Activated naive CD8-positive, alpha-beta T cell treated with anti-CD3 and anti-CD28 coated beads, Interleukin-2, amount 50 U/mL, for 16 hours (primary cell): ENCODE measurements around the gene TCF7.

Experiments used
- DNase-seq: peaks from one replicate; pipeline ENCODE4 v3.0.0-alpha.2; 2020; ENCODE audit warnings: low read depth, low spot score

The TCF7 gene

GRCh38 chr5:134113902-134114875 lies at the start of gene TCF7:
Gene TCF7 (plus strand): TSS chr5:134114681. CDS start chr5:134114907, 226 bp downstream.
- no peak for DNase-seq

DNA sequence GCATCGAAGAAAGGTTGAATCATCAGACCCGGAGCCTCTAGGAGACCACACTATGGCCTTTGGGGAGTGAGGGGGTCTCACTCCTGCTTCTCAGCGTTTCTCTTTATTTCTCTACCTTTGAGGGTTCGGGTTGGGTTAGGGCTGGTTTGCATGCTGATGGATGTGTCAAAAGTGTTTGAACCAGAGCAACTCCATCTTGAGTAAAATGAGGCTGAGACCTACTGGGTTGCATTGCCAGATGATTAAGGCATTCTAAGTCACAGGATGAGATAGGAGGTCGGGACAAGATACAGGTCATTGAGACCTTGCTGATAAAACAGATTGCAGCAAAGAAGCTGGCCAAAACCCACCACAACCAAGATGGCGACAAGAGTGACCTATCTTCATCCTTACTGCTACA lies 44.9 kb upstream of the TCF7 start:
- DNase-seq: no peak

DNA sequence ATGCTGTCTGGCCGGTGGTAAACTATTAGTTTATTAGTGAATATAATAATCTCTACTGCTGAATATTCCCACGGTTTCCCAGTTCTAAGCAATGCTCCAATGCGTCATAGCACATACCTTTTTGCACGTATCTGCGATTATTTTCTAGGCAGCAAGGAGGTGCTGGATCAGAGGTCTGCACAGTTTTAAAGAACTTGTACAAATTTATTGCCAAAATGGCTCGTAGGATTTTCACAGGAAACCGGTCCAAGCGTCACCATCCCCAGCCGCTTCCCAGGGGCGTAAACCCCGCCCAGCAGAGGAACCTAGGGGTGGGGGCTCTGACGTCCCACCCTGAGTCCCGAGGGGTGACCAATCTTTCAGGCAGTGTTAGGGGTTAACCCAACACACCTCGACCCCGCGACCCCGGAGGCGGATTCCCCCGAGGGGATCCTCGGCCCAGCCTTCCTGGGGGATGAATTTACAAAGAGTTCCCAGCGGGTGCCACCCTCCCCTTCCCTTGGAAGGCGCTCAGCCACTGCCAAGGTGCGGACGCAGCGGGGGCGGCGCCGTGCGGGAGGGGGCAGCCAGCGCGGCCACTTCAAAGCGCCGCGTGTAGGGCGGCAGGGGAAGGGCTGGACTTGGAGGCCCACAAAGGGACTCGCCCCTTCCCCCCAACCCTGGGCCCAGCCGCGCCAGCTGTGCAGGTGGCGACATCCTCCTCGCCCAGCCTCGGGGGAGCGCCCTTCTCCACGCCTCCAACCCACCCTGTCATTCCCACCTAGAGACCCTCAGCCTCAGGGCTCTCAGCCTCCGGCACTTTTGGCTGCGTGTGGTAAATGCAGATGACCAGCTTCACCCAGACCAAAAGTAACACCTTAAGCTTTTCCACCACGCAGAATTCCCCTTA lies 43.5 kb upstream of the TCF7 start:
- no peak for DNase-seq

DNA sequence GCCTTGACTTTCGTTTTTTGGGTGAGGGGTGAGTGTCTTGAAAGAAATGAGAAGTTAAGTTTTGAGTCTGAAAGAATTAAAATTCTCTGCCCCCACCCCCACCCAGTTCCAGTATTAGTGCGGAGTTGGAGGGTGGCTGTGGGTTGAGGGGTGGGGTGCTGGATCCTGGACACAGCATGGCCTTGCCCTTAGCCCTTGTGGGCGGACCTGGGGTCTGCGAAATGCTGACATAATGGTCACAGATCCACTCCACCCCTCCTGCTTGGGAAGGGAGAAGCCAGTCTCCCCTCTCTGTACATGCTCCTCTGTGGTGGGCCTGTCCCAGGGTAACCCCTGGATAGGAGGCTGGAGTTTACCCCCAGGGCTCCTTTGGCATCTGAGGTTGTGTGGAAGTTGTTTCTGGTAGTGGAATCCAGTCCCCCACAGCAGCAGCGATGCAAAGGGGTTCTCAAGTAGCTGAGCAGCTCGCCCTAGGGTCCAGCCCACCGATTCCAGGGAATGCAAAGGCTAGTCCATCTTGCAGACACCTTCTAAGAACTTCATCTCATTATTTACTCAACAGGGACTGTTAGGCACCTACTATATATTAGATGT lies 42.8 kb upstream of the TCF7 start:
- DNase-seq: no peak

GRCh38 chr5:134072471-134073210 lies 41.8 kb upstream of the TCF7 start:
- no peak for DNase-seq

- DNase-seq: no peak
These were observed 41.1 kb upstream of the TCF7 start for GRCh38 chr5:134073404-134073803.

GRCh38 chr5:134075102-134075501 lies 39.4 kb upstream of the TCF7 start:
- DNase-seq: no peak

DNA sequence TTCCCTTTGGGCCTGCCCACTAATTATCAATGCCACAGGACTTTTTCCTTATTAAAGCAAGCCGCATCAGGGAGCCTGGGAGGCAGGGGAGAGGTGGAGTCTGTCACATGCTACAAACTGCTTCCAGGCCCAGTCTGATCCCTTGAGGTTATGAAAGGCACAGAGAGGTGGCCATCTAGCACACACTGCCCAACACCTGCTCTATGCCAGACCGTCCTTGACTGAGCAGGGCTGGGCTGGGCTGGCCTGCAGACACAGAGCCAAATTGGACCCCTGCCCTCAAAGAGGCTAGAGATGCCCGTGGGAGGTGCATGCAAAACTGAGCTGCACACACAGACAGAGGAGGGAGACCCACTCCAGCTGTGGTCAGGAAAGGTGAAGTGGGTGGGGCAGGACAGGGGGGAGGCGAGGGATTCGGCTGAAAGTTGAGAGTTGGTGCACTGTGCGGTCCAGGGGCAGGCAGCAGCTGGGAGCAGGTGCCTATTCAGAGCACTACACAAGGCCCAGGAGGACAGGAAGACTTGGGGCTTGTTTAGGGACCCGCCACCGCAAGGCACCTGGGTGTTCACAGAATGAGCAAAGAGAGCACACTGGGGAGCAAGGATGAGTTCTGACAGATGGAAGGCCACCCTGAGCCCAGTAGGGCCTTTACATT lies 36.4 kb upstream of the TCF7 start:
- no peak for DNase-seq

- peak; percentile 64 for DNase-seq
These were observed 34.5 kb upstream of the TCF7 start for GRCh38 chr5:134079748-134080581.

DNA sequence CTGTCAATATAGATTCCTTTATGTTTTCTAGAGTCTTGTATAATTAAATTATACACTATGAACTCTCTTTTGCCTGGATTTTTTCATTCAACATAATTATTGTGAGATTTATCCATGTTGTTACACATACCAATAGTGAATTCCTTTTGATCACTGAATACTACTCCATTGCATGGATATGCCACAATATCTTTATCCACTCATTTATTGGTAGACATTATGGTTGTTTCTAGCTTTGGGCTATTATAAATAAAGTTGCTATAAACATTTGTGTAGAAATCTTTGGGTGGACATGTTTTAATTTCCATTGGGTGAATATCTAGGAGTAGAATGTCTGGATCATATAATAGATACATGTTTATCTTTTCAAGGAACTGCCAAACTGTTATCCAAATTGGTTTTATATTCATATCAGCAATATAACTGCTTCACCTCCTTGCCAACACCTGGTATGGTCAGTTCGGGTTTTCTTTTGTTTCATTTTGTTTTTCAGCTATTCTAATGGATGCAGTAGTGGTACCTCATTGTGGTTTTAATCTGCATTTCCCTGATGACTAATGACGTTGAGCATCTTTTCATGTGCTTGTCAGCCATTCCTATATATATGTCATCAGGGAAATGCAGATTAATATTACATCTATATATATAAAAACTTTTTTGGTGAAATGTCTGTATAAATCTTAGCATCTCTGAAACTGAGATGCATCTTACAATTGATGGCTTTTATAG lies 32.1 kb upstream of the TCF7 start:
- DNase-seq: no peak

GRCh38 chr5:134083517-134083916 lies 31.0 kb upstream of the TCF7 start:
- DNase-seq: no peak

DNA sequence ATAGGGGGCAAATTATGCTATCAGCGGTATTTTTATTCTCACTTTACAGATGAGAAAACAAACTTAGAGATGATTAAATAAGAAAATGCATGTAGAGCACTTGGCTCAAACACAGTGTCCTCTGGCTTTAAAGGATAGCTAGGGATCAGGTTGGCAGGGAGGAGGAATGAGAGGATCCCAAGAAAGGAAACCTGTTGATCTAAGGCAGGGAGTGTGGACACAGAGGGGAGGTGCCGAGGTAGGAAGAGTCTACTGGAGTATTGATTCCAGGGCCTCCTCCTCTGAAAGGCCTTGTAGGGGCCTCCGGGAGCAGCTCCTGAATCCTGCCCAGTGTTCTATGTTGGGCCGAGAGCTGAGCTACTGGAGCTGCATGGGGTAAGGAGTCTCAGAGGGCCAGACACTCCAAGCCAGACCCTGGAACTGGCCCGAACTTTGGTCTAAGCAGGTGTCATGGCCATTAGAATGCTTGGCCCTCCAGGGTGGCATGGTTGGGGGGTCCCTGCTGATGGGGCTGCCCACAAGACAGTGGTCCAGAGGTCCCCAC lies 30.4 kb upstream of the TCF7 start:
- no peak for DNase-seq

DNA sequence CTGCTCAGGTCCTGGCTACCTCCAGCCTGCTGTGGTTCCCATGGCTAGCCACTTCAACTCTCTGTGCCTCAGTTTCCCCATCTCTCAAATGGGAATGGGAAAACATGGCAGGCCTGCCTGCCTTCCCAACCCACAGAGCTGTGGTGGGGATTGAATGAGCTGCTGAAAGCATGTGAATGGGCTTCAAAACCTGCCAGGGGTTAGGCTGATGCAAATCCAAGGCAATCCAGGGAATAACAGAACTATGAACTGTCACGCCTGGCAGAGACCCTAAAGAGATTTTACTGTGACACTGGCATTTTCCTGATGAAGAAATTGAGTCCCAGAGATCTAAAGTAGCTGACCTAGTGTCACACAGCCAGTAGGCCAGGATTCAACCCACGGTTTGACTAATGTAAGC lies 29.9 kb upstream of the TCF7 start:
- no peak for DNase-seq

DNA sequence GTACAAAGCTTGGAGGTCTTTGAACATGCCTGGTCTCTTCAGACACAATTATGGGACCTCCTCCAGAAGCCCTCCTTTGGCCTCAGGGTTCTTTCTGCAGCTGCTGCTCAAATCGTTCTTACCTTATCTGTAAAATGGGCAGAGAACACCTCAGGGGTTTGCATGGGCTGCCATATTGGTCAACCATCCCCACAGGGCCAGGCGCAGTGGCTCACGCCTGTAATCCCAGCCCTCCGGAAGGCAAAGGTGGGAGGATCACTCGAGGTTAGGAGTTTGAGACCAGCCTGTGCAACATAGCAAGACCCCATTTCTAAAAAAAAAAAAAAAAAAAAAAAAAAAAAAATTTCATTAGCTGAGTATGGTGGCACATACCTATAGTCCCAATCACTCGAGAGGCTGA lies 29.1 kb upstream of the TCF7 start:
- no peak for DNase-seq

DNA sequence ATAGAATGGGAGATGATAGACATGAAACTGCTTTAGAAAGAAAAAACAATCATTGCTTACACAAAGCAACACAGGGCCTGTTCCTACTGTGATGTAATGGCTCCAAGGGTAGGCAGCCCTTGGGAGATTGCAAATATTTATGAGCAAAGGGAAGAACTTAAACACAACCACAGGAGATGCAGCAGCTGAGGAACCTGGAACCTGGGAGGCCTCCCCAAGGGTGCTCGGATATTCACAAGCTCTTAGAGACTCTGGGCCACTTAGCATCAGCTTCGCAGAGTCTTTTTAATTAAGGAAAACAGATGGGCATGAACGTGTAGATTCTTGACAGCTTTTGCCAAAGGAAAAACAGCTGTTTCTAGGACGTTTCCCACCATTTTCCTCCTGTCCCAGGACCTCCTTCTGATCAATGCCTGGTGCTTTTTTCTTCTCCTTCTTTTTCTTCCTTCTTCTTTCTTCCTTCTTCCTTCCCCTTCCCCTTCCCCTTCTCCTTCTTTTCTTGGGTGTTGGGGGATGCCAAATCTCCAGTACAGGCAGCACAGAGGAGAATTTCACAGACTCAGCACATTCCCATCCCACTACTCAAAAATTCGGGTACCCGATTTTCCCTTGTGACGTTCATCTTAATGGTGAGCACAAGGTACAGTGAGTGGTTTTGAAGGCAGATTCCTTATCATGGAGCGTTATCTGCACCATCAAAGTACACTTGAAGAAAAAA lies 28.1 kb upstream of the TCF7 start:
- DNase-seq: no peak

- DNase-seq: peak; percentile 73
These were observed 27.6 kb upstream of the TCF7 start for GRCh38 chr5:134086943-134087305.

DNA sequence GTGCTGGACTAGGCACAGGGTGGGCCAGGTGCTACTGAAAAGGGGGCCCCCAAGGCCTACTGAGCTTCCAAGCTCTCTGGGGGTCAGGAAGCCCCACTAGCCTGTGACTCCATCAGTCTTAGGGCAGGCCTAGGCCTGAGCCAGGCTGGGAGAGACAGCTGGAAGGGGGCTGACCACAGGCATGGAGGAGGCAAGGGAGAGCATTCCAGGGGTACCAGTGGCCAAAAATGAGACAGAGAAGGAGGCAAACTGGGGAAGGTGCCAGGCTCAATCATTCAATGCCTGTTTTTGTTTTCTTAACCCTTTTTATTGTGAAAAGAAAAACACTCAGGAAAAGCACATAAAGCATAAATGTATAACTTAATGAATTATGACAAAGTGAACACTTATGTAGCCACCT lies 26.2 kb upstream of the TCF7 start:
- no peak for DNase-seq

GRCh38 chr5:134088994-134089560 lies 25.4 kb upstream of the TCF7 start:
- DNase-seq: no peak
